H1 (cell line): ENCODE data around the gene C15orf61. TPM values are rescaled to one million over a fixed set of nuclear protein-coding genes. Genes with fewer than 3 reads are reported as not detected.

Experiments
- CTCF ChIA-PET: fragments of 300-600 bp; sonication (Branson Sonifier 250); formaldehyde crosslinking; loops from one replicate; lab custom pipeline; 2021; ENCODE audit not compliant: partially characterized antibody; lab: Charles Lee
- POLR2A ChIA-PET: fragments of 300-600 bp; sonication (Branson Sonifier 250); formaldehyde crosslinking; loops from one replicate; lab custom pipeline; 2021; ENCODE audit warnings: inconsistent platforms; ENCODE audit not compliant: partially characterized antibody; lab: Charles Lee
- DNase-seq, 2 experiments: peaks; one replicate each; pipeline versions ENCODE4 v3.0.0 to v3.0.0-alpha.2; 2010 to 2022; ENCODE audit warnings: low spot score in 2 of 2, low read depth in 1 of 2, mixed read lengths in 1 of 2
- FAIRE-seq: peaks from 2 replicates; lab custom pipeline; 2011; peaks lifted over from hg19 to GRCh38; lab: Jason Lieb, UNC
- H2AFZ ChIP-seq: 2 replicates; pipeline ENCODE4 v1.8.1; 2012; ENCODE audit warnings: low read length, inconsistent platforms
- H2AK5ac ChIP-seq: 2 replicates; pipeline ENCODE4 v1.6.1; 2013; ENCODE audit warnings: low read depth, low read length
- H2BK120ac ChIP-seq: replicated peaks from 2 replicates; pipeline ENCODE3; 2013; ENCODE audit warnings: low read depth, low read length, inconsistent platforms
- H2BK12ac ChIP-seq: 2 replicates; pipeline ENCODE4 v1.6.1; 2013; ENCODE audit warnings: low read depth, low read length
- H2BK15ac ChIP-seq: 2 replicates; pipeline ENCODE4 v1.6.1; 2013; ENCODE audit warnings: low read length
- H2BK20ac ChIP-seq: 2 replicates; pipeline ENCODE4 v1.6.1; 2013; ENCODE audit warnings: low read length
- H2BK5ac ChIP-seq: 2 replicates; pipeline ENCODE4 v1.6.1; 2013; ENCODE audit warnings: low read depth, low read length
- H3K14ac ChIP-seq: 2 replicates; pipeline ENCODE4 v1.6.1; 2013; ENCODE audit warnings: inconsistent platforms; ENCODE audit not compliant: insufficient read length
- H3K18ac ChIP-seq: 2 replicates; pipeline ENCODE4 v1.6.1; 2013; ENCODE audit warnings: low read length; ENCODE audit errors: extremely low read depth
- H3K23ac ChIP-seq: 2 replicates; pipeline ENCODE4 v1.6.1; 2013; ENCODE audit warnings: inconsistent platforms; ENCODE audit not compliant: insufficient read length
- H3K23me2 ChIP-seq: 2 replicates; pipeline ENCODE4 v1.6.1; 2013; ENCODE audit warnings: low read depth, low read length
- H3K27ac ChIP-seq: 2 replicates; pipeline ENCODE4 v1.6.1; 2011; ENCODE audit warnings: low read depth, low read length, inconsistent platforms
- H3K27me3 ChIP-seq, 4 experiments: replicated peaks in 1 of 4; 1 replicate in 1 of 4; 2 replicates in 3 of 4; pipeline versions ENCODE4 v1.6.1 to v1.8.1; 2011 to 2013; ENCODE audit warnings: low read length in 3 of 4, mild to moderate bottlenecking in 3 of 4, inconsistent platforms in 2 of 4, mixed read lengths in 2 of 4, moderate library complexity in 1 of 4; ENCODE audit not compliant: control insufficient read depth in 3 of 4, insufficient read depth in 3 of 4; ENCODE audit errors: extremely low read depth in 1 of 4
- H3K36me3 ChIP-seq, 4 experiments: 2 replicates each; pipeline versions ENCODE4 v1.6.1 to v1.8.1; 2011 to 2013; ENCODE audit warnings: mild to moderate bottlenecking in 4 of 4, low read length in 3 of 4, moderate library complexity in 2 of 4, control low read depth in 1 of 4, inconsistent platforms in 1 of 4; ENCODE audit not compliant: insufficient read depth in 4 of 4, control insufficient read depth in 2 of 4
- H3K4ac ChIP-seq: replicated peaks from 2 replicates; pipeline ENCODE3; 2013; ENCODE audit warnings: low read length, low read depth, mixed read lengths, inconsistent platforms; ENCODE audit not compliant: insufficient read length
- H3K4me1 ChIP-seq, 4 experiments: replicated peaks in 1 of 4; 1 replicate in 1 of 4; 2 replicates in 3 of 4; pipeline versions ENCODE4 v1.6.1 to v1.8.1; 2011 to 2013; ENCODE audit warnings: low read length in 3 of 4, inconsistent platforms in 2 of 4, mixed read lengths in 1 of 4; ENCODE audit not compliant: insufficient read depth in 4 of 4, control insufficient read depth in 3 of 4
- H3K4me2 ChIP-seq, 2 experiments: 2 replicates each; pipeline versions ENCODE4 v1.6.1 to v1.8.1; 2011 to 2013; ENCODE audit warnings: low read depth in 2 of 2, low read length in 2 of 2, control low read depth in 1 of 2, inconsistent platforms in 1 of 2, mild to moderate bottlenecking in 1 of 2; ENCODE audit not compliant: insufficient read depth in 1 of 2
- H3K4me3 ChIP-seq, 4 experiments: fragments of 200-600, 300-600 bp in 1 of 4; sonication (generic), shearing (Covaris generic), sonication (Bioruptor Twin) in 1 of 4; 2 replicates each; pipeline versions ENCODE4 v1.5.1 to v1.8.1; 2011 to 2016; ENCODE audit warnings: low read length in 4 of 4, low read depth in 3 of 4, control low read depth in 2 of 4, inconsistent platforms in 2 of 4, mild to moderate bottlenecking in 2 of 4, mixed read lengths in 1 of 4, moderate library complexity in 1 of 4; ENCODE audit not compliant: insufficient read depth in 2 of 4; ENCODE audit errors: extremely low read depth in 1 of 4
- H3K56ac ChIP-seq: replicated peaks from 2 replicates; pipeline ENCODE3; 2013; ENCODE audit warnings: low read depth, mild to moderate bottlenecking, mixed read lengths, low read length, inconsistent platforms; ENCODE audit not compliant: insufficient read length
- H3K79me1 ChIP-seq: 2 replicates; pipeline ENCODE4 v1.6.1; 2013; ENCODE audit warnings: low read depth, low read length, control low read depth
- H3K79me2 ChIP-seq, 2 experiments: 2 replicates each; pipeline versions ENCODE4 v1.6.1 to v1.8.1; 2012 to 2013; ENCODE audit warnings: low read length in 2 of 2, mild to moderate bottlenecking in 2 of 2, inconsistent platforms in 1 of 2; ENCODE audit not compliant: insufficient read depth in 2 of 2, control insufficient read depth in 1 of 2
- H3K9ac ChIP-seq, 4 experiments: replicated peaks in 1 of 4; 1 replicate in 1 of 4; 2 replicates in 3 of 4; pipeline versions ENCODE4 v1.6.1 to v1.8.1; 2011 to 2013; ENCODE audit warnings: low read depth in 3 of 4, low read length in 3 of 4, control low read depth in 2 of 4, mild to moderate bottlenecking in 2 of 4, moderate library complexity in 2 of 4, inconsistent platforms in 1 of 4; ENCODE audit errors: extremely low read depth in 1 of 4
- H3K9me3 ChIP-seq, 2 experiments: 2 replicates each; pipeline versions ENCODE4 v1.6.1 to v1.8.1; 2012 to 2013; ENCODE audit warnings: mild to moderate bottlenecking in 2 of 2, moderate library complexity in 2 of 2, control low read depth in 1 of 2, inconsistent platforms in 1 of 2, low read depth in 1 of 2, low read length in 1 of 2, mixed read lengths in 1 of 2; ENCODE audit not compliant: insufficient read depth in 2 of 2
- H4K20me1 ChIP-seq, 2 experiments: replicated peaks in 1 of 2; 2 replicates each; pipeline versions ENCODE3 to v1.8.1; 2011 to 2013; ENCODE audit warnings: inconsistent platforms in 2 of 2, low read length in 2 of 2, mild to moderate bottlenecking in 1 of 2; ENCODE audit not compliant: insufficient read depth in 2 of 2, control insufficient read depth in 1 of 2
- H4K5ac ChIP-seq: 2 replicates; pipeline ENCODE4 v1.6.1; 2013; ENCODE audit warnings: low read length, low read depth, mixed read lengths, inconsistent platforms; ENCODE audit not compliant: insufficient read length
- H4K8ac ChIP-seq: 2 replicates; pipeline ENCODE4 v1.8.0; 2013; ENCODE audit warnings: mild to moderate bottlenecking, moderate library complexity, low read length, inconsistent platforms; ENCODE audit not compliant: insufficient read depth; ENCODE audit errors: extremely low read depth
- H4K91ac ChIP-seq: replicated peaks from 2 replicates; pipeline ENCODE3; 2013; ENCODE audit warnings: low read length, mixed read lengths, inconsistent platforms; ENCODE audit not compliant: insufficient read length
- CHD1 ChIP-seq: IDR thresholded peaks from 2 replicates; pipeline ENCODE4 v1.6.1; 2012; ENCODE audit warnings: low read depth, low read length, improper control_type of control experiment
- CHD2 ChIP-seq: IDR thresholded peaks from 2 replicates; pipeline ENCODE4 v1.6.1; 2012; ENCODE audit warnings: low read length, improper control_type of control experiment
- HDAC6 ChIP-seq: IDR thresholded peaks from one replicate; pipeline ENCODE4 v1.7.1; 2012; ENCODE audit warnings: low read depth, mild to moderate bottlenecking, inconsistent platforms, low read length, moderate library complexity
- KDM5A ChIP-seq: fragments of 200-600 bp; IDR thresholded peaks from 2 replicates; pipeline ENCODE4 v1.7.1; 2012; ENCODE audit warnings: mild to moderate bottlenecking, low read length, inconsistent platforms, mixed read lengths
- NANOG ChIP-seq: IDR thresholded peaks from 2 replicates; pipeline ENCODE4 v1.6.1; 2011; ENCODE audit warnings: low read length, low read depth, mild to moderate bottlenecking, inconsistent platforms; ENCODE audit not compliant: insufficient read depth, poor library complexity, severe bottlenecking
- TBP ChIP-seq: IDR thresholded peaks from 2 replicates; pipeline ENCODE4 v1.6.1; 2011; ENCODE audit warnings: low read depth, low read length, improper control_type of control experiment
- WGBS, 2 experiments: shearing (Covaris generic) in 1 of 2; methylation state at CpG; one replicate each; pipeline versions ENCODE4 v1.1.6 to v1.1.7; 2013 to 2015; ENCODE audit warnings: low lambda C conversion rate in 2 of 2, mixed read lengths in 2 of 2, inconsistent platforms in 1 of 2, low coverage in 1 of 2, missing lambda C conversion rate in 1 of 2; ENCODE audit not compliant: insufficient replicate concordance in 2 of 2, insufficient coverage in 1 of 2, insufficient read length in 1 of 2; ENCODE audit errors: extremely low coverage in 1 of 2, missing lambda C conversion rate in 1 of 2; 5-methylcytosine and 5-hydroxymethylcytosine counted together
- polyA plus RNA-seq, 7 experiments: library from polyadenylated mRNA; depleted of rRNA in 3 of 7; stranded (reverse) in 5 of 7; unstranded in 2 of 7; fragments of >200 nt in 5 of 7; fragments of 200-250 nt in 2 of 7; gene quantifications; 1 replicate in 5 of 7; 2 replicates in 1 of 7; 4 replicates in 1 of 7; pipeline versions ENCODE4 v1.2.1 to v1.2.3, GENCODE V29; 2011 to 2013; ENCODE audit warnings: missing spikeins in 2 of 7, mixed read lengths in 2 of 7
- total RNA-seq: library from RNA; stranded (reverse); fragmentation: NEBNext Ultra II Directional; extraction: Animal tissue kit (Norgen Biotek cat#: 25700); gene quantifications from 2 replicates; pipeline ENCODE4 v1.2.1, GENCODE V29; 2021

Gene C15orf61
- total and polyA plus RNA-seq, 2 of the 8 experiments (the other 6 are each of a cell fraction or from before 2014, with no cell fraction given): 1.7 to 2.0 TPM

- DNase-seq (no peak), FAIRE-seq (no peak)
- POLR2A ChIA-PET: no interaction called here
- H3K56ac ChIP-seq: no peak overlapping the region
- no peak overlapping the region for H3K9ac ChIP-seq
- no peak overlapping the region for H2BK120ac ChIP-seq
- no peaks in the 10 kb centered on the region for H3K79me2 ChIP-seq
- H2BK5ac ChIP-seq: no peak overlapping the region
- no peak overlapping the region for H3K27ac ChIP-seq
- no peaks in the 10 kb centered on the region for H3K9me3 ChIP-seq
- H3K4me3 ChIP-seq: no peak overlapping the region
- peaks cover 11% of the 10 kb centered on the region; the same call in 1 of the 2 replicates for H3K23me2 ChIP-seq
- no peaks in the 10 kb centered on the region; a peak in 1 of 7 replicates for H3K27me3 ChIP-seq
- no peak overlapping the region for H2AFZ ChIP-seq
- no peak overlapping the region for H3K14ac ChIP-seq
- H4K8ac ChIP-seq: no peak overlapping the region
- H3K4ac ChIP-seq: no peak overlapping the region
- no peak overlapping the region for H2AK5ac ChIP-seq
- H3K79me1 ChIP-seq: peaks cover 2% of the 10 kb centered on the region; the same call in 1 of the 2 replicates
- H4K20me1 ChIP-seq: no peaks in the 10 kb centered on the region
- H2BK20ac ChIP-seq: no peak overlapping the region
- peaks cover 0 to 4% (median 2%) of the 10 kb centered on the region in 4 experiments; a peak in 2 of 8 replicates for H3K36me3 ChIP-seq
- CTCF ChIA-PET: interaction anchor here (0.9 to 1.4 kb wide), 2 partner anchors 16 to 87 kb away, joined by 3 read pairs; no protein-coding TSS in a partner anchor
- H3K4me1 ChIP-seq: peaks cover 3 to 18% (median 6%) of the 10 kb centered on the region in 4 experiments
- H3K4me2 ChIP-seq: no peak overlapping the region; a peak in 1 of 4 replicates
- no peak overlapping the region for H3K23ac ChIP-seq
- H2BK15ac ChIP-seq: no peak overlapping the region
- H2BK12ac ChIP-seq: no peak overlapping the region
- 93% methylated on average over 3 of the region's 3 CpGs; no CpG with 5 or more reads in 1 of the 2 experiments for WGBS, 2 experiments
- no peak overlapping the region for H4K5ac ChIP-seq
- H3K18ac ChIP-seq: no peak overlapping the region
- H4K91ac ChIP-seq: no peak overlapping the region
- TF ChIP-seq TBP (no peak), CHD2 (no peak), CHD1 (no peak), NANOG (no peak), KDM5A (no peak), HDAC6 (no peak)
Observed at GRCh38 chr15:67544475-67544874, 23.5 kb downstream of the C15orf61 start.
